ENCODE data around the gene FECH.

Gene FECH

GRCh38 chr18:57576316-57576715 is 10.2 kb downstream of the FECH start:
- Histone ChIP-seq H2AFZ (ENCODE audit: low read depth, low read length) (no peak overlapping the region), H3K4me3 (ENCODE audit: low read depth in 1 of 2, low read length in 2 of 2) (no peak overlapping the region), H3K27ac (ENCODE audit: low read length) (no peak overlapping the region), H3K79me2 (ENCODE audit: insufficient read depth, low read length) (no peaks in the 10 kb centered on the region), H3K9me3 (ENCODE audit: insufficient read depth, low read length, severe bottlenecking) (no peaks in the 10 kb centered on the region), H4K20me1 (ENCODE audit: insufficient read depth, low read length) (peaks cover 4% of the 10 kb centered on the region), H3K9ac (ENCODE audit: low read depth, low read length) (no peak overlapping the region), H3K4me2 (ENCODE audit: insufficient read depth, low read length) (no peak overlapping the region), H3K36me3 (ENCODE audit: insufficient read depth, low read length) (peaks cover 56% of the 10 kb centered on the region), H3K4me1 (ENCODE audit: insufficient read depth, low read length) (no peaks in the 10 kb centered on the region), H3K27me3 (ENCODE audit: insufficient read depth, low read length, poor library complexity) (no peaks in the 10 kb centered on the region)
- no peak for ATAC-seq (ENCODE audit: insufficient read depth, low read depth)
- no peak for DNase-seq
- no peak for TF ChIP-seq EZH2 (IDR thresholded peaks at IDR 0.05; ENCODE audit: borderline replicate concordance, low read depth, low read length, severe bottlenecking)
- no peak for TF ChIP-seq CTCF (IDR thresholded peaks at IDR 0.05; ENCODE audit: borderline replicate concordance, extremely low read depth, low read length, poor library complexity, severe bottlenecking)

- Histone ChIP-seq H3K9me3 (ENCODE audit: insufficient read depth, low read length, severe bottlenecking) (no peaks in the 10 kb centered on the region), H3K4me2 (ENCODE audit: insufficient read depth, low read length) (no peak overlapping the region), H3K9ac (ENCODE audit: low read depth, low read length) (no peak overlapping the region), H3K36me3 (ENCODE audit: insufficient read depth, low read length) (peaks cover 61% of the 10 kb centered on the region), H4K20me1 (ENCODE audit: insufficient read depth, low read length) (peaks cover under 1% of the 10 kb centered on the region; the same call in 1 of the 2 replicates), H3K4me1 (ENCODE audit: insufficient read depth, low read length) (no peaks in the 10 kb centered on the region), H2AFZ (ENCODE audit: low read depth, low read length) (no peak overlapping the region), H3K4me3 (ENCODE audit: low read depth in 1 of 2, low read length in 2 of 2) (no peak overlapping the region), H3K79me2 (ENCODE audit: insufficient read depth, low read length) (no peaks in the 10 kb centered on the region), H3K27me3 (ENCODE audit: insufficient read depth, low read length, poor library complexity) (no peaks in the 10 kb centered on the region), H3K27ac (ENCODE audit: low read length) (no peak overlapping the region)
- TF ChIP-seq CTCF (IDR thresholded peaks at IDR 0.05; ENCODE audit: borderline replicate concordance, extremely low read depth, low read length, poor library complexity, severe bottlenecking) = no peak
- no peak for TF ChIP-seq EZH2 (IDR thresholded peaks at IDR 0.05; ENCODE audit: borderline replicate concordance, low read depth, low read length, severe bottlenecking)
- DNase-seq (no peak), ATAC-seq (ENCODE audit: insufficient read depth, low read depth) (no peak)
These were observed 11.0 kb downstream of the FECH start for GRCh38 chr18:57575542-57575941.

GRCh38 chr18:57574866-57575265 is 11.6 kb downstream of the FECH start:
- Histone ChIP-seq H2AFZ (ENCODE audit: low read depth, low read length) (no peak overlapping the region), H3K27ac (ENCODE audit: low read length) (no peak overlapping the region), H3K27me3 (ENCODE audit: insufficient read depth, low read length, poor library complexity) (no peaks in the 10 kb centered on the region), H3K4me3 (ENCODE audit: low read depth in 1 of 2, low read length in 2 of 2) (no peak overlapping the region), H4K20me1 (ENCODE audit: insufficient read depth, low read length) (no peaks in the 10 kb centered on the region), H3K9ac (ENCODE audit: low read depth, low read length) (no peak overlapping the region), H3K9me3 (ENCODE audit: insufficient read depth, low read length, severe bottlenecking) (no peaks in the 10 kb centered on the region), H3K36me3 (ENCODE audit: insufficient read depth, low read length) (peaks cover 63% of the 10 kb centered on the region), H3K79me2 (ENCODE audit: insufficient read depth, low read length) (no peaks in the 10 kb centered on the region), H3K4me2 (ENCODE audit: insufficient read depth, low read length) (no peak overlapping the region), H3K4me1 (ENCODE audit: insufficient read depth, low read length) (no peaks in the 10 kb centered on the region)
- DNase-seq = no peak
- no peak for TF ChIP-seq CTCF (IDR thresholded peaks at IDR 0.05; ENCODE audit: borderline replicate concordance, extremely low read depth, low read length, poor library complexity, severe bottlenecking)
- TF ChIP-seq EZH2 (IDR thresholded peaks at IDR 0.05; ENCODE audit: borderline replicate concordance, low read depth, low read length, severe bottlenecking) = no peak
- ATAC-seq (ENCODE audit: insufficient read depth, low read depth) = no peak

GRCh38 chr18:57570162-57570561 is 16.3 kb downstream of the FECH start:
- DNase-seq (no peak), ATAC-seq (ENCODE audit: insufficient read depth, low read depth) (no peak)
- H3K9me3 ChIP-seq (ENCODE audit: insufficient read depth, low read length, severe bottlenecking) = no peaks in the 10 kb centered on the region
- no peaks in the 10 kb centered on the region for H3K27me3 ChIP-seq (ENCODE audit: insufficient read depth, low read length, poor library complexity)
- H4K20me1 ChIP-seq (ENCODE audit: insufficient read depth, low read length) = no peaks in the 10 kb centered on the region
- no peaks in the 10 kb centered on the region for H3K4me1 ChIP-seq (ENCODE audit: insufficient read depth, low read length)
- no peak for TF ChIP-seq CTCF (IDR thresholded peaks at IDR 0.05; ENCODE audit: borderline replicate concordance, extremely low read depth, low read length, poor library complexity, severe bottlenecking)
- no peak for TF ChIP-seq EZH2 (IDR thresholded peaks at IDR 0.05; ENCODE audit: borderline replicate concordance, low read depth, low read length, severe bottlenecking)
- no peak overlapping the region for H2AFZ ChIP-seq (ENCODE audit: low read depth, low read length)
- peaks cover 79% of the 10 kb centered on the region for H3K36me3 ChIP-seq (ENCODE audit: insufficient read depth, low read length)
- no peak overlapping the region for H3K9ac ChIP-seq (ENCODE audit: low read depth, low read length)
- H3K27ac ChIP-seq (ENCODE audit: low read length) = no peak overlapping the region
- no peak overlapping the region for H3K4me3 ChIP-seq (ENCODE audit: low read depth in 1 of 2, low read length in 2 of 2)
- H3K79me2 ChIP-seq (ENCODE audit: insufficient read depth, low read length) = no peaks in the 10 kb centered on the region
- no peak overlapping the region for H3K4me2 ChIP-seq (ENCODE audit: insufficient read depth, low read length)

Measured in DND-41 (cell line).